ENCODE data around the gene C5orf63. TPM values are rescaled to one million over a fixed set of nuclear protein-coding genes. Genes with fewer than 3 reads are reported as not detected.
"Not testable (repeated sequence)": the region's sequence is repeated elsewhere in the genome, so short reads cannot be mapped to it uniquely, and the experiment has no call there.

The C5orf63 gene
- 0.87 and 2.4 TPM in 2 replicates for total RNA-seq

GRCh38 chr5:127072861-127073846 lies at the start of gene C5orf63:
Gene C5orf63 (minus strand): TSS chr5:127073502. CDS start chr5:127058995, 14,507 bp downstream.
- DNase-seq (ENCODE audit: low read depth in 2 of 2) = peak; percentile 54 to 64

GRCh38 chr5:127112347-127112864 lies 39.1 kb upstream of the C5orf63 start:
- no peak for DNase-seq (ENCODE audit: low read depth in 2 of 2)

GRCh38 chr5:127111112-127111511 lies 37.8 kb upstream of the C5orf63 start:
- DNase-seq (ENCODE audit: low read depth in 2 of 2) = no peak

- not testable (repeated sequence) for DNase-seq (ENCODE audit: low read depth in 2 of 2)
These were observed 35.4 kb upstream of the C5orf63 start for GRCh38 chr5:127108624-127109260.

- no peak for DNase-seq (ENCODE audit: low read depth in 2 of 2)
These were observed 28.6 kb upstream of the C5orf63 start for GRCh38 chr5:127101935-127102334.

- DNase-seq (ENCODE audit: low read depth in 2 of 2) = peak; percentile 32 to 72
These were observed 28.2 kb upstream of the C5orf63 start for GRCh38 chr5:127101533-127101932.

- DNase-seq (ENCODE audit: low read depth in 2 of 2) = no peak
These were observed 24.9 kb upstream of the C5orf63 start for GRCh38 chr5:127098241-127098640.

GRCh38 chr5:127097278-127097677 lies 24.0 kb upstream of the C5orf63 start:
- DNase-seq (ENCODE audit: low read depth in 2 of 2) = no peak

- DNase-seq (ENCODE audit: low read depth in 2 of 2) = no peak
These were observed 23.2 kb upstream of the C5orf63 start for GRCh38 chr5:127096328-127096993.

- DNase-seq (ENCODE audit: low read depth in 2 of 2) = no peak
These were observed 21.0 kb upstream of the C5orf63 start for GRCh38 chr5:127094161-127094814.

- DNase-seq (ENCODE audit: low read depth in 2 of 2) = peak in 1 of 2 donors; percentile 25
These were observed 19.4 kb upstream of the C5orf63 start for GRCh38 chr5:127092690-127093089.

- no peak for DNase-seq (ENCODE audit: low read depth in 2 of 2)
These were observed 15.9 kb upstream of the C5orf63 start for GRCh38 chr5:127089191-127089590.

GRCh38 chr5:127088251-127088650 lies 14.9 kb upstream of the C5orf63 start:
- peak in 1 of 2 donors; percentile 10 for DNase-seq (ENCODE audit: low read depth in 2 of 2)

GRCh38 chr5:127086589-127086988 lies 13.3 kb upstream of the C5orf63 start:
- no peak for DNase-seq (ENCODE audit: low read depth in 2 of 2)

GRCh38 chr5:127085796-127086195 lies 12.5 kb upstream of the C5orf63 start:
- DNase-seq (ENCODE audit: low read depth in 2 of 2) = no peak

GRCh38 chr5:127085371-127085770 lies 12.1 kb upstream of the C5orf63 start:
- no peak for DNase-seq (ENCODE audit: low read depth in 2 of 2)

GRCh38 chr5:127084656-127085055 lies 11.4 kb upstream of the C5orf63 start:
- no peak for DNase-seq (ENCODE audit: low read depth in 2 of 2)

GRCh38 chr5:127083711-127084110 lies 10.4 kb upstream of the C5orf63 start:
- DNase-seq (ENCODE audit: low read depth in 2 of 2) = no peak

GRCh38 chr5:127079994-127080491 lies 6.7 kb upstream of the C5orf63 start:
- DNase-seq (ENCODE audit: low read depth in 2 of 2) = no peak

GRCh38 chr5:127077366-127077765 lies 4.1 kb upstream of the C5orf63 start:
- DNase-seq (ENCODE audit: low read depth in 2 of 2) = peak in 1 of 2 donors; percentile 5
